ENCODE results near the gene IL12RB2.
"Not testable (repeated sequence)": the region's sequence is repeated elsewhere in the genome, so short reads cannot be mapped to it uniquely, and the experiment has no call there.

Gene IL12RB2

DNA sequence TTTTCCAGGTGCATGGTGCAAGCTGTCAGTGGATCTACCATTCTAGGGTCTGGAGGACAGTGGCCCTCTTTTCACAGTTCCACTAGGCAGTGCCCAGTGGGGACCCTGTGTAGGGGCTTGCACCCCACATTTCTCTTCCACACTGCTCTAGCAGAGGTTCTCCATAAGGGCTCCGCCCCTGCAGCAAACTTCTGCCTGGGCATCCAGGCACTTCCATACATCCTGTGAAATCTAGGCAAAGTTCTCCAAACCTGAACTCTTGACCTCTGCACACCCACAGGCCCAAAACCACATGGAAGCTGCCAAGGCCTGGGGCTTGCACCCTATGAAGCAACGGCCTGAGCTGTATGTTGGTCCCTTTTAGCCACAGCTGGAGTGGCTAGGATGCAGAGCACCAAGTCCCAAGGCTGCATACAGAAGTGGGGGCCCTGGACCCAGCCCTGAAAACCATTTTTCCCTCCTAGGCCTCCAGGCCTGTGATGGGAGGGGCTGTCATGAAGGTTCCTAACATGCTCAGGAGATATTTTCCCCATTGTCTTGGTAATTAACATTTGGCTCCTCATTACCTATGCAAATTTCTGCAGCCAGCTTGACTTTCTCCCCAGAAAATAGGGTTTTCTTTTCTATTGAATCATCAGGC lies 76.4 kb downstream of the IL12RB2 start:
- Histone ChIP-seq H3K27ac (ENCODE audit: insufficient read depth, low read depth, low read length, poor library complexity, severe bottlenecking) (no peak overlapping the region), H3K27me3 (ENCODE audit: control insufficient read depth, insufficient read depth, low read length, poor library complexity, severe bottlenecking) (no peaks in the 10 kb centered on the region), H3K4me3 (ENCODE audit: insufficient read depth, low read depth, low read length) (no peak overlapping the region), H3K36me3 (ENCODE audit: control insufficient read depth, insufficient read depth, low read length) (no peaks in the 10 kb centered on the region), H3K4me1 (ENCODE audit: control insufficient read depth, insufficient read depth, low read length) (no peaks in the 10 kb centered on the region), H3K9me3 (ENCODE audit: control insufficient read depth, low read length) (no peaks in the 10 kb centered on the region)
- 92 to 93% methylated on average over 1 of the region's 2 CpGs for WGBS, 2 experiments

DNA sequence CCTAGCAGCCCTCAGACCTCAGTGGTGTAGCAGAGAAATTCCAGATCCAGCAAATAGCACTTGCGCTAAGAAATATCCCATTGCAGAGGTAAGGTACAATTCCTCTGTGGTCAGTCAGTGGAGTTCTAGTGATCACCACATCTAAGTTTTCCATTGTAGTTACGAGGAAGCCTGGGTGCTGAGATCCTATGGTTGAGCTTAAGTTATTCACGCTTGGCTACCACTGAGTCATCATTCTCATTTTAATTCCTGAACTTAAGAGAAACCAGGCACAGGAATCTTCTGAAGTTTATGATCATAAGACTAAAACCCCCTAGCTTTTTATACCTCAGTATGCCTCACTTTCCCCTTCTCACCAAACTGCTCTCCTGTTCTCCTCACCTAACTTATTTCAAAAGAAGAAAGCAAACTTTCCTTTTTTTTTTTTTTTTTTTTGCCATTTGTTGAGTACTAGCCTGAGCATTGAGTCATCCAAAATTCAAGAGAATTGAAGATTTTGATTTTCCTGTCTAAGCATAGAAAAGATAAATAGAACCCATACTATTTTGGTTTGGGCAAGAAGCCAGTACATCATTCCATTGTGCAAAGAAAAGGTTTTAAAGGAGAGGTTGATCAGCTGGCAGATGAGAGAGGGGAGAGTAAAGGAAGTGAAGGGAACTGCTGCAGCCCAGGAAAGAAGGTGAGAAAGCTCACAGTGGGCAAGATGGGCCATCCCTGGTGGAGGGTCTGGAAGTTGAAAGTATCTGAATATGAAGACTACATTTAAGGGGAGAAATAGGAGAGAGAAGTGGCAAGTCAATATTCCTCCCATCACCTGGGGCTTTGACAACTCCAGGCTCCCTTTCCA lies 82.6 kb downstream of the IL12RB2 start:
- H3K36me3 ChIP-seq (ENCODE audit: control insufficient read depth, insufficient read depth, low read length): no peaks in the 10 kb centered on the region
- no peaks in the 10 kb centered on the region for H3K27me3 ChIP-seq (ENCODE audit: control insufficient read depth, insufficient read depth, low read length, poor library complexity, severe bottlenecking)
- no peak overlapping the region for H3K4me3 ChIP-seq (ENCODE audit: insufficient read depth, low read depth, low read length)
- no peaks in the 10 kb centered on the region for H3K4me1 ChIP-seq (ENCODE audit: control insufficient read depth, insufficient read depth, low read length)
- H3K27ac ChIP-seq (ENCODE audit: insufficient read depth, low read depth, low read length, poor library complexity, severe bottlenecking): no peak overlapping the region
- 62 to 63% methylated on average over 3 of the region's 3 CpGs for WGBS, 2 experiments
- no peaks in the 10 kb centered on the region for H3K9me3 ChIP-seq (ENCODE audit: control insufficient read depth, low read length)

DNA sequence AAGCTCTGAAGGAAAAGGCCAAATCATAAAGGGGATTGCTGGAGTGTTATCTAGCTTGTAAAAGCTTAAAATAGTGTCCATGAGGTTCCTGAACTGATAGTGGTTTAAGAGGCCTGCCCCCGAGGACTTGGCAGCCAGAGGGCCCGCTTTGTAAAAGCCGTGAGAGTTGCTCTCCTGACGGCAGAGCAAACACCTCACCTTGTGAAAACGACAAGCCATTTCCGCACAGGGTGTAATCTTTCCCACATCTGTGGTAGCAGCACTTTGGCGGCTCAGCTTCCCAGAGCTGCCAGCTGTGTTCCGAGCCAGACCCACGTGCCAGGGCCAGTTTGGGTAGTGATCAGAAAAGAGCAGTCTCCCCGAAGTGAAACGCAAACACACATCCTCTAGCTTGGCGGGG lies 85.6 kb downstream of the IL12RB2 start:
- Histone ChIP-seq H3K4me3 (ENCODE audit: insufficient read depth, low read depth, low read length) (no peak overlapping the region), H3K27ac (ENCODE audit: insufficient read depth, low read depth, low read length, poor library complexity, severe bottlenecking) (no peak overlapping the region), H3K9me3 (ENCODE audit: control insufficient read depth, low read length) (no peaks in the 10 kb centered on the region), H3K4me1 (ENCODE audit: control insufficient read depth, insufficient read depth, low read length) (no peaks in the 10 kb centered on the region), H3K36me3 (ENCODE audit: control insufficient read depth, insufficient read depth, low read length) (no peaks in the 10 kb centered on the region), H3K27me3 (ENCODE audit: control insufficient read depth, insufficient read depth, low read length, poor library complexity, severe bottlenecking) (no peaks in the 10 kb centered on the region)
- WGBS, 2 experiments: 89 to 92% methylated on average over 12 of the region's 12 CpGs

DNA sequence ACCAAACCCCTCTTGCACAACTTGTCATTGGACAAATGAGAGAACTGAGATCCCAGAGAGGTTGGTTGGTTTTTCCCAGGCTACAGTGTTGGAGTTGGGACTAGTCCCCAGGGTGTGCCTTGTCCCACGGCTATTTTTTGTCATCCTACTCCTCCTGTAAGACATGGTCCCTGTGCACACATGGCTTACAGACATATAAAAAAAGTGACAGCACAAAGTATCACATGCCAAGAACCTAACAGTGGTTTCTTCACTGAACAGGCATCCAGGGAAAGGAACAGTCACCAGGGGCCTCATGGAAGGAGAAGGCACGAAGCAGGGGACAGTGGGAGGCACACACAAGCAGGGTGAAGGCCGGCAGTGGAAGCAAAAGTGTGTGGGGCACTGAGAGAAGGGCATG lies 86.1 kb downstream of the IL12RB2 start:
- Histone ChIP-seq H3K4me1 (ENCODE audit: control insufficient read depth, insufficient read depth, low read length) (no peaks in the 10 kb centered on the region), H3K4me3 (ENCODE audit: insufficient read depth, low read depth, low read length) (no peak overlapping the region)
- whole genome bisulfite sequencing, 2 experiments: 91 to 94% methylated on average over 3 of the region's 3 CpGs

DNA sequence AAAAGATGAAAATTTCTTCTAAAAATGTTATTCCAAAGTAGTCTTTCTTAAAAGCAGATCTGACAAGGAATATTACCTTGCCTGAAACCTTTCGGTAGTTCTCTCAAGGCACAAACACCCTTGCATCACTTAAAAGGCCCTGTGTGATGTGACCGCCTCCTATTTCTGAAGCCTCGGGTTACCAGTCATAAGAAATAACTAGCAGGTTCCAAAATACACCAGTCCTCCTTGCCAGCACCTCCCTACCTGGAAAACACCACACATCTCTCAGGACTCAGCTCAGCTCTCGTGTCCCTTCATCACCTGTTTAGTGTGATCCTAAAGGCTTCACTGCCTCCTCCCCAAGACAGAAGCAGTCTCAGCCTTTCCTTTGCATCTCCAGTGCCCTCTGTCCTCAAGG lies 86.9 kb downstream of the IL12RB2 start:
- no peak overlapping the region for H3K27ac ChIP-seq (ENCODE audit: insufficient read depth, low read depth, low read length, poor library complexity, severe bottlenecking)
- H3K36me3 ChIP-seq (ENCODE audit: control insufficient read depth, insufficient read depth, low read length): no peaks in the 10 kb centered on the region
- H3K27me3 ChIP-seq (ENCODE audit: control insufficient read depth, insufficient read depth, low read length, poor library complexity, severe bottlenecking): no peaks in the 10 kb centered on the region
- H3K4me1 ChIP-seq (ENCODE audit: control insufficient read depth, insufficient read depth, low read length): peaks cover 4% of the 10 kb centered on the region
- no peaks in the 10 kb centered on the region for H3K9me3 ChIP-seq (ENCODE audit: control insufficient read depth, low read length)
- H3K4me3 ChIP-seq (ENCODE audit: insufficient read depth, low read depth, low read length): no peak overlapping the region
- 93 to 94% methylated on average over 4 of the region's 4 CpGs for WGBS, 2 experiments

More for the DNA sequence above, 86.1 kb downstream of the IL12RB2 start:
- H3K36me3 ChIP-seq (ENCODE audit: control insufficient read depth, insufficient read depth, low read length): no peaks in the 10 kb centered on the region
- no peaks in the 10 kb centered on the region for H3K9me3 ChIP-seq (ENCODE audit: control insufficient read depth, low read length)
- no peaks in the 10 kb centered on the region for H3K27me3 ChIP-seq (ENCODE audit: control insufficient read depth, insufficient read depth, low read length, poor library complexity, severe bottlenecking)
- no peak overlapping the region for H3K27ac ChIP-seq (ENCODE audit: insufficient read depth, low read depth, low read length, poor library complexity, severe bottlenecking)

DNA sequence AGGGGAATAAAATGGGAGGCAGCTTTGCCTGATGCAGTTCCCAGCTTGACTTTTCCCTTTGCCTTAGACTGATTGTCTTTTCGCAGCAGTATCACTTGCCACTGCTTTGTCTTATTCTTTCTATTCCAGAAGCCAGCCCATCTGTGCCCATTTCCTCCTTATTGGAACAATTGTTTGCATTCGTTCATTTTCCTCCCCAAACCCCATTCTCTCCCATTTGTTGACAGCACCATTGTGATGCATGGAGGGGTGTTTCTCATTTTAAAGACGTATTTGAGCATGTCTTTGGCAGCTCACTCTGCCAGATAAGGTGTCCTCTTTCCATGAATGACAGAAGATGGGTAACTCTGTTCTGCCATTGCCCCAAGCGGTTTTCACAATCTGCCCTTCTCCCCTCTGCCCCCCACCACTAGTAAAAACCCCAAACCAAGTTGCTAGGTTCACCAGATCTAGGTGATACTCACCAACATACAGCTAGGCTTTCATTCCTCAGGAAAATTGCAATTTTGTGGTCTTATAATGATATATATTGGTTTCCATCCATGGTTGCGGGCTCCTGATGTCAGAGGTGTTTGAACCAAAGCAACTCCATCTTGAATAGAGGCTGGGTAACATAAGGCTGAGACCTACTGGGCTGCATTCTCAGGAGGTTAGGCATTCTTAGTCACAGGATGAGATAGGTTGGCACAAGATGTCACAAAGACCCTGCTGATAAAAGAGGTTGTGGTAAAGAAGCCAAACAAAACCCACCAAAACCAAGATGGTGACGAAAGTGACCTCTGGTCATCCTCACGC lies 91.7 kb downstream of the IL12RB2 start:
- Histone ChIP-seq H3K27me3 (ENCODE audit: control insufficient read depth, insufficient read depth, low read length, poor library complexity, severe bottlenecking) (no peaks in the 10 kb centered on the region), H3K4me3 (ENCODE audit: insufficient read depth, low read depth, low read length) (no peak overlapping the region), H3K9me3 (ENCODE audit: control insufficient read depth, low read length) (no peaks in the 10 kb centered on the region), H3K27ac (ENCODE audit: insufficient read depth, low read depth, low read length, poor library complexity, severe bottlenecking) (no peak overlapping the region), H3K4me1 (ENCODE audit: control insufficient read depth, insufficient read depth, low read length) (peaks cover 4% of the 10 kb centered on the region), H3K36me3 (ENCODE audit: control insufficient read depth, insufficient read depth, low read length) (no peaks in the 10 kb centered on the region)
- 60 to 65% methylated on average over 4 to 5 of the region's 7 CpGs for WGBS, 2 experiments

DNA sequence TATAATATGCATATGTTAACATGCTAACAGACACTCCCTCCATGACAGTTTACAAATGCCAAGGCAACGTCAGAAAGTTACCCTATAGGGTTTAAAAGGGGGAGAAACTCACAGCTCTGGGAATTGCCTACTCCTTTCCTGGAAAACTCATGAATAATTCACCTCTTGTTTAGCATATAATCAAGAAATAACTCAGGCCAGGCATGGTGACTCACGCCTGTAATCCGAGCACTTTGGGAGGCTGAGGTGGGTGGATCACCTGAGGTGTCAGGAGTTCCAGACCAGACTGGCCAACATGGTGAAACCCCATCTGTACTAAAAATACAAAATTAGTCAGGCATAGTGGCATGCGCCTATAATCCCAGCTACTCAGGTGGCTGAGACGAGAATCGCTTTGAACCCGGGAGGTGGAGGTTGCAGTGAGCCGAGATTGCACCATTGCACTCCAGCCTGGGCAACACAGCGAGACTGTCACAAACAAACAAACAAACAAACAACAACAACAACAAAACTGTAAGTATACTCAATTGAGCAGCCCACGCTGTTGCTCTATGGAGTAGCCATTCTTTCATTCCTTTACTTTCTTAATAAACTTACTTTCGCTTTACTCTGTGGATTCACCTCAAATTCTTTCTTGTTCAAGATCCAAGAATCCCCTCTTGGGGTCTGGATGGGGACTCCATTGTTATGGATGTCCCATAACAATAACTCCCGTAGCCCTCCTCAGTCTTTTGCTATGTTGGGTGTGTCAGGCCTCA lies 92.5 kb downstream of the IL12RB2 start:
- H3K9me3 ChIP-seq (ENCODE audit: control insufficient read depth, low read length); H3K27me3 ChIP-seq (ENCODE audit: control insufficient read depth, insufficient read depth, low read length, poor library complexity, severe bottlenecking); H3K27ac ChIP-seq (ENCODE audit: insufficient read depth, low read depth, low read length, poor library complexity, severe bottlenecking); H3K4me3 ChIP-seq (ENCODE audit: insufficient read depth, low read depth, low read length); H3K4me1 ChIP-seq (ENCODE audit: control insufficient read depth, insufficient read depth, low read length); H3K36me3 ChIP-seq (ENCODE audit: control insufficient read depth, insufficient read depth, low read length): not testable (repeated sequence)
- WGBS, 2 experiments: 90 to 91% methylated on average over 12 of the region's 12 CpGs

DNA sequence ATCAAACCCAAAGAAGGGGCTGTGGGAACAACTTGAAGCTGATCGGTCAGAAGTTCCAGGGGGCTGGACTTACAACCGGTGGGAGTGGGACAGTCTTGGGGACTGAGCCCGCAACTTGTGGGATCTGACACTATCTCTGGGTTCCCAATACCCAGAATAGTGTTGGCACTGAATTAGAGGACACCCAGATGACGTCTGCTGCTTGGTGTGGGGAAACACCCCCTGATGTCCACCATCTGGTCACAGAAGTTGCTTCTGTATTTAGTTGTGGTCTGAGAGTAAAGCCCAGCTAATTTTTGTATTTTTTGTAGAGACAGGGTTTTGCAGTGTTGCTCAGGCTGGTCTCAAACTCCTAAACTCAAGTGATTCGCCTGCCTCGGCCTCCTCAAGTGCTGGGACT lies 93.8 kb downstream of the IL12RB2 start:
- no peaks in the 10 kb centered on the region for H3K9me3 ChIP-seq (ENCODE audit: control insufficient read depth, low read length)
- H3K27ac ChIP-seq (ENCODE audit: insufficient read depth, low read depth, low read length, poor library complexity, severe bottlenecking): no peak overlapping the region
- H3K4me1 ChIP-seq (ENCODE audit: control insufficient read depth, insufficient read depth, low read length): peaks cover 4% of the 10 kb centered on the region
- H3K4me3 ChIP-seq (ENCODE audit: insufficient read depth, low read depth, low read length): no peak overlapping the region
- no peaks in the 10 kb centered on the region for H3K27me3 ChIP-seq (ENCODE audit: control insufficient read depth, insufficient read depth, low read length, poor library complexity, severe bottlenecking)
- 93 to 95% methylated on average over 6 of the region's 6 CpGs for WGBS, 2 experiments
- H3K36me3 ChIP-seq (ENCODE audit: control insufficient read depth, insufficient read depth, low read length): no peaks in the 10 kb centered on the region

DNA sequence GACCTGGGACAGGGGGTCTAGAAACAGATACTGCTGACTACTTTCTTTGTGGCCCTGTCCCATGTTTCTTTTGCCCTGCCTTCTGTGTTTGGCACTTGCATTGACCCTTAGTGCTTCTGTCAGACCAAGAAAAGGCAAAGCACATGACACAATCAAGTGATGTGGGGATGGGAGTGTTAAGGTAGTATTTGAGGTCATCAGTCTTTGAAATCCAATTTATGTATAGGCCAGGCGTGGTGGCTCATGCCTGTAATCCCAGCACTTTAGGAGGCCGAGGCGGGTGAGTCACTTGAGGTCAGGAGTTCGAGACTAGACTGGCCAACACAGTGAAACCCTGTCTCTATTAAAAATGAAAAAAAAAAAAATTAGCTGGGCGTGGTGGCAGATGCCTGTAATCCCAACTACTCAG lies 96.5 kb downstream of the IL12RB2 start:
- Histone ChIP-seq H3K9me3 (ENCODE audit: control insufficient read depth, low read length) (no peaks in the 10 kb centered on the region), H3K27ac (ENCODE audit: insufficient read depth, low read depth, low read length, poor library complexity, severe bottlenecking) (no peak overlapping the region), H3K4me3 (ENCODE audit: insufficient read depth, low read depth, low read length) (no peak overlapping the region), H3K4me1 (ENCODE audit: control insufficient read depth, insufficient read depth, low read length) (peaks cover 3% of the 10 kb centered on the region), H3K27me3 (ENCODE audit: control insufficient read depth, insufficient read depth, low read length, poor library complexity, severe bottlenecking) (no peaks in the 10 kb centered on the region), H3K36me3 (ENCODE audit: control insufficient read depth, insufficient read depth, low read length) (no peaks in the 10 kb centered on the region)
- WGBS, 2 experiments: 71 to 72% methylated on average over 5 of the region's 5 CpGs
